Endothelial cell (in vitro differentiated cells): ENCODE data around the gene DOCK3. TPM values are rescaled to one million over a fixed set of nuclear protein-coding genes. Genes with fewer than 3 reads are reported as not detected.

Experiments
- DNase-seq: peaks from one replicate; pipeline ENCODE4 v3.0.0; 2021; ENCODE audit warnings: low spot score
- H3K27ac Mint-ChIP-seq: one replicate; pipeline ENCODE4 v1.8.0; 2021; ENCODE audit warnings: mixed read lengths, inconsistent platforms; ENCODE audit not compliant: unreplicated experiment
- H3K27me3 Mint-ChIP-seq: one replicate; pipeline ENCODE4 v1.8.0; 2021; ENCODE audit warnings: mild to moderate bottlenecking, moderate library complexity, mixed read lengths, inconsistent platforms; ENCODE audit not compliant: unreplicated experiment
- H3K36me3 Mint-ChIP-seq: one replicate; pipeline ENCODE4 v1.8.0; 2021; ENCODE audit warnings: mild to moderate bottlenecking, low read depth, mixed read lengths, inconsistent platforms; ENCODE audit not compliant: unreplicated experiment
- H3K4me1 Mint-ChIP-seq: one replicate; pipeline ENCODE4 v1.8.0; 2021; ENCODE audit warnings: mild to moderate bottlenecking, mixed read lengths, inconsistent platforms; ENCODE audit not compliant: unreplicated experiment
- H3K4me3 Mint-ChIP-seq: one replicate; pipeline ENCODE4 v1.8.0; 2021; ENCODE audit warnings: mild to moderate bottlenecking, mixed read lengths, inconsistent platforms; ENCODE audit not compliant: unreplicated experiment
- H3K9me3 Mint-ChIP-seq: one replicate; pipeline ENCODE4 v1.8.0; 2021; ENCODE audit warnings: mixed read lengths, inconsistent platforms; ENCODE audit not compliant: unreplicated experiment
- total RNA-seq: library from RNA; stranded (reverse); fragmentation: NEBNext Ultra II Directional; extraction: Animal tissue kit (Norgen Biotek cat#: 25700); gene quantifications from one replicate; pipeline ENCODE4 v1.2.1, GENCODE V29; 2021; ENCODE audit not compliant: unreplicated experiment
- TF ChIP-seq, protein P1 (sequence below): fragments of 200-600 bp; sonication (generic); IDR thresholded peaks from one replicate; pipeline ENCODE4 v1.5.0; 2021; ENCODE audit warnings: antibody characterized with exemption; ENCODE audit not compliant: unreplicated experiment

Gene DOCK3
- total RNA-seq, 1 donor from 2014 or later: 1.3 TPM

DNA sequence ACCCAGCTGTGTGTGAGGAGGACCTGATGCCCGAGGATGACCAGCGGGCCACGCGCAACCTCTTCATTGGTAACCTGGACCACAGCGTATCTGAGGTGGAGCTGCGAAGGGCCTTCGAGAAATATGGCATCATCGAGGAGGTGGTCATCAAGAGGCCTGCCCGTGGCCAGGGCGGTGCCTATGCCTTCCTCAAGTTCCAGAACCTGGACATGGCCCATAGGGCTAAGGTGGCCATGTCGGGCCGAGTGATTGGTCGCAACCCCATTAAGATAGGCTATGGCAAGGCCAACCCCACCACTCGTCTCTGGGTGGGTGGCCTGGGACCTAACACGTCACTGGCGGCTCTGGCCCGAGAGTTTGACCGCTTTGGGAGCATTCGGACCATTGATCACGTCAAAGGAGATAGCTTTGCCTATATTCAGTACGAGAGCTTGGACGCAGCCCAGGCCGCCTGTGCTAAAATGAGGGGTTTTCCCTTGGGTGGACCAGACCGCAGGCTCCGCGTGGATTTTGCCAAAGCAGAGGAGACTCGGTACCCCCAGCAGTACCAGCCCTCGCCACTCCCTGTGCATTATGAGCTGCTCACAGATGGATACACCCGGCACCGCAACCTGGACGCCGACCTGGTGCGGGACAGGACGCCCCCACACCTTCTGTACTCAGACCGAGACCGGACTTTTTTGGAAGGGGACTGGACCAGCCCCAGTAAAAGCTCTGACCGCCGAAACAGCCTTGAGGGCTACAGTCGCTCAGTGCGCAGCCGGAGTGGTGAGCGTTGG is 717.8 kb downstream of the DOCK3 start:
- Mint-ChIP-seq H3K4me1 (peaks cover 55% of the 10 kb centered on the region), H3K36me3 (peaks cover 39% of the 10 kb centered on the region)
- TF ChIP-seq, protein P1, sequence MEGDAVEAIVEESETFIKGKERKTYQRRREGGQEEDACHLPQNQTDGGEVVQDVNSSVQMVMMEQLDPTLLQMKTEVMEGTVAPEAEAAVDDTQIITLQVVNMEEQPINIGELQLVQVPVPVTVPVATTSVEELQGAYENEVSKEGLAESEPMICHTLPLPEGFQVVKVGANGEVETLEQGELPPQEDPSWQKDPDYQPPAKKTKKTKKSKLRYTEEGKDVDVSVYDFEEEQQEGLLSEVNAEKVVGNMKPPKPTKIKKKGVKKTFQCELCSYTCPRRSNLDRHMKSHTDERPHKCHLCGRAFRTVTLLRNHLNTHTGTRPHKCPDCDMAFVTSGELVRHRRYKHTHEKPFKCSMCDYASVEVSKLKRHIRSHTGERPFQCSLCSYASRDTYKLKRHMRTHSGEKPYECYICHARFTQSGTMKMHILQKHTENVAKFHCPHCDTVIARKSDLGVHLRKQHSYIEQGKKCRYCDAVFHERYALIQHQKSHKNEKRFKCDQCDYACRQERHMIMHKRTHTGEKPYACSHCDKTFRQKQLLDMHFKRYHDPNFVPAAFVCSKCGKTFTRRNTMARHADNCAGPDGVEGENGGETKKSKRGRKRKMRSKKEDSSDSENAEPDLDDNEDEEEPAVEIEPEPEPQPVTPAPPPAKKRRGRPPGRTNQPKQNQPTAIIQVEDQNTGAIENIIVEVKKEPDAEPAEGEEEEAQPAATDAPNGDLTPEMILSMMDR: no peak

DNA sequence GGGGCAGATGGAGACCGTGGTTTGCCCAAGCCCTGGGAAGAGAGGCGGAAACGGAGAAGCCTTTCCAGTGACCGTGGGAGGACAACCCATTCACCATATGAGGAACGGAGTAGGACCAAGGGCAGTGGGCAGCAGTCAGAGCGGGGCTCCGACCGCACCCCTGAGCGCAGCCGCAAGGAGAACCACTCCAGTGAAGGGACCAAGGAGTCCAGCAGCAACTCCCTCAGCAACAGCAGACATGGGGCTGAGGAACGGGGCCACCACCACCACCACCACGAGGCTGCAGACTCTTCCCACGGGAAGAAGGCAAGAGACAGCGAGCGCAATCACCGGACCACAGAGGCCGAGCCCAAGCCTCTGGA is 718.4 kb downstream of the DOCK3 start:
- Mint-ChIP-seq H3K36me3 (peaks cover 35% of the 10 kb centered on the region), H3K27me3 (peaks cover 12% of the 10 kb centered on the region), H3K27ac (no peak overlapping the region), H3K9me3 (no peaks in the 10 kb centered on the region), H3K4me3 (peak overlapping the region; percentile 85), H3K4me1 (peaks cover 50% of the 10 kb centered on the region)
- TF ChIP-seq, protein P1: no peak
- DNase-seq: no peak

More for the DNA sequence above, 717.8 kb downstream of the DOCK3 start:
- Mint-ChIP-seq H3K4me3 (peak overlapping the region; percentile 85), H3K27me3 (peaks cover 16% of the 10 kb centered on the region), H3K27ac (peak overlapping the region; percentile 36), H3K9me3 (no peaks in the 10 kb centered on the region)
- DNase-seq: no peak

DNA sequence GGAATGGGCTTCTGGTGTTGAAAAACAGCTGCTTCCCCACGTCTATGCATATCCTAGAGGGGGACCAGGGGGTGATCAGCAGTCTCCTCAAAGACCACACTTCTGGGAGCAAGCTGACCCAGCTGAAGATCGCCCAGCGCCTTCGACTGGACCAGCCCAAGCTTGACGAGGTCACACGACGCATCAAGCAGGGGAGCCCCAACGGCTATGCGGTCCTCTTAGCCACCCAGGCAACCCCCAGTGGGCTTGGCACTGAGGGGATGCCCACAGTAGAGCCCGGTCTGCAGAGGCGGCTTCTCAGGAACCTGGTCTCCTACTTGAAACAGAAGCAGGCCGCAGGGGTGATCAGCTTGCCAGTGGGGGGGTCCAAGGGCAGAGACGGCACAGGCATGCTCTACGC is 718.8 kb downstream of the DOCK3 start:
- TF ChIP-seq, protein P1: no peak
- H3K9me3 Mint-ChIP-seq: no peaks in the 10 kb centered on the region
- peaks cover 50% of the 10 kb centered on the region for H3K4me1 Mint-ChIP-seq
- peak overlapping the region; percentile 65 for H3K27ac Mint-ChIP-seq
- H3K27me3 Mint-ChIP-seq: peaks cover 12% of the 10 kb centered on the region
- H3K4me3 Mint-ChIP-seq: peak overlapping the region; percentile 83
- peaks cover 35% of the 10 kb centered on the region for H3K36me3 Mint-ChIP-seq
- DNase-seq: no peak

DNA sequence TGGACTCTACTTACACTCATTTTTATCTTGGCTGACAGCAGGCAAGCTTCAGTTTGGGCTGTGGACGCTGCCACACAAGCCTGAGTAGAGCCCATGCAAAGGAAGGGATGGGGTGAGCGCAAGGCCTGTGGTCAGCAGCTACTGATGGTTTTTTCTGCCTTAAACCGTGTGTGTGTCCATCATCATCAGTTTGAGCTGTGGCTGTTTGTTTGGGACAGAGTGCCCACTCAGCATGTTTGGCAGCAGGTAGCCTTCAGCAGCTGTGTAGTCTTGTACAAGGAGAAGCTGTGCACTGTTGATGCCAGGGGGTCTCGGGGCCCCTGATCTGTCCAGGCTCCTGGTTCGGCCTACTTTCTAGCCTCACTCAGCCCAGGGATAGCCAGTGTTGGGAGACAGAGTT is 719.8 kb downstream of the DOCK3 start:
- no peaks in the 10 kb centered on the region for H3K9me3 Mint-ChIP-seq
- H3K4me3 Mint-ChIP-seq: peak overlapping the region; percentile 83
- peaks cover 48% of the 10 kb centered on the region for H3K4me1 Mint-ChIP-seq
- TF ChIP-seq, protein P1: no peak
- peaks cover 12% of the 10 kb centered on the region for H3K27me3 Mint-ChIP-seq
- H3K27ac Mint-ChIP-seq: peak overlapping the region; percentile 36
- no peak for DNase-seq
- peaks cover 32% of the 10 kb centered on the region for H3K36me3 Mint-ChIP-seq

DNA sequence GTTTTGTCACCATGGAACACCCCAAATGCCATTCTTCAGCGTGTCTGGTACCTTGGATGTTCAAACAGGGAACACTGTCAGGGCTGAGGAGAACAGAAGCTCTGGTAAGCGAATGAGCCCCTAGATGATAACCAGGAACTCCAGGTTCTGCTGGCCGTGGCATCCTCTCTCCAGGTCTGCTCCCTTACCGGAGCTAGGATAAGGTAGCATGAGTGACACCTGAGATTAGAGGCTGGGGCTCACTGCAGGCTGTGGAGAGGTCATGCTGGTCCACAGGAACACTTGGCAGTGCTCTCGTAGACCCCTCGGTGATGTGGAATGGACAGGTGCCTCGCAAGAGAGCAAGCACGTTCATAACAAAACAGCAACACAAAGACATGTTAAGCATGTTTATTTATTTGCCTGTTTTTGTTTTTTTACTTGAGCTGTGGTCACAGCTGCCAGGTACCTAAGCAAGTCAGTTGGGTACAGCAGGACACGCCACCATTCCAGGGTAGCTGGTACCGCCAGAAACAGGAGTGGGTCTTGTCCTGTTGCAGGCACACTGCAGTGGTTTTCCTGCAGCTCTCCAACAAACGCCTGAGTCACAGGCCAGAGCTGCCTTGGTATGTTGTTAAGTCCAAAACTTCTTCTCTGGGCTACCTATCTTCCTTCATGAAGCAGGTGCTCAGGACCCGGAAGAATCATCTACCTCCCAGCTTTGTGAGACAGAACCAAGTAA is 720.9 kb downstream of the DOCK3 start:
- H3K27me3 Mint-ChIP-seq: peaks cover 11% of the 10 kb centered on the region
- TF ChIP-seq, protein P1: no peak
- DNase-seq: no peak
- peaks cover 47% of the 10 kb centered on the region for H3K4me1 Mint-ChIP-seq
- peak overlapping the region; percentile 62 for H3K4me3 Mint-ChIP-seq
- H3K9me3 Mint-ChIP-seq: no peaks in the 10 kb centered on the region
- peak overlapping the region; percentile 72 for H3K27ac Mint-ChIP-seq
- peaks cover 32% of the 10 kb centered on the region for H3K36me3 Mint-ChIP-seq
